SK-N-MC (cell line): ENCODE results near the gene IGLL5.

ENCODE experiments used
- DNase-seq: peaks from one replicate; pipeline ENCODE4 v3.0.0-alpha.2; 2011; ENCODE audit warnings: low read depth, low spot score
- H3K27ac ChIP-seq: fragments of 200-600 bp; sonication (generic); 2 replicates; pipeline ENCODE4 v1.5.1; 2016; ENCODE audit warnings: mixed run types
- H3K36me3 ChIP-seq: fragments of 200-600 bp; sonication (generic); 2 replicates; pipeline ENCODE4 v1.6.1; 2017; ENCODE audit warnings: antibody characterized with exemption, low read length, mixed read lengths; ENCODE audit not compliant: insufficient read depth
- H3K4me3 ChIP-seq: fragments of 200-600 bp; sonication (generic); 2 replicates; pipeline ENCODE4 v1.5.1; 2016
- H3K9ac ChIP-seq: fragments of 200-600 bp; sonication (generic); 2 replicates; pipeline ENCODE4 v1.8.0; 2017; ENCODE audit warnings: mixed run types, mixed read lengths; ENCODE audit not compliant: insufficient read length
- H3K9me3 ChIP-seq: fragments of 200-600 bp; sonication (generic); 2 replicates; pipeline ENCODE4 v1.6.1; 2017; ENCODE audit warnings: low read depth, mild to moderate bottlenecking, antibody characterized with exemption, low read length, moderate library complexity, mixed read lengths
- EZH2 ChIP-seq: fragments of 200-600 bp; sonication (generic); IDR thresholded peaks from one replicate; pipeline ENCODE4 v1.6.1; 2017; ENCODE audit warnings: antibody characterized with exemption
- FOXP2 ChIP-seq: optimal IDR thresholded peaks from 2 replicates; pipeline ENCODE3; 2011; ENCODE audit warnings: mild to moderate bottlenecking, moderate library complexity; ENCODE audit not compliant: insufficient read depth; ENCODE audit errors: extremely low read length, control extremely low read depth
- POLR2AphosphoS5 ChIP-seq: IDR thresholded peaks from 2 replicates; pipeline ENCODE4 v1.6.1; 2012; ENCODE audit warnings: mild to moderate bottlenecking, low read depth, low read length, borderline replicate concordance

Gene IGLL5

DNA sequence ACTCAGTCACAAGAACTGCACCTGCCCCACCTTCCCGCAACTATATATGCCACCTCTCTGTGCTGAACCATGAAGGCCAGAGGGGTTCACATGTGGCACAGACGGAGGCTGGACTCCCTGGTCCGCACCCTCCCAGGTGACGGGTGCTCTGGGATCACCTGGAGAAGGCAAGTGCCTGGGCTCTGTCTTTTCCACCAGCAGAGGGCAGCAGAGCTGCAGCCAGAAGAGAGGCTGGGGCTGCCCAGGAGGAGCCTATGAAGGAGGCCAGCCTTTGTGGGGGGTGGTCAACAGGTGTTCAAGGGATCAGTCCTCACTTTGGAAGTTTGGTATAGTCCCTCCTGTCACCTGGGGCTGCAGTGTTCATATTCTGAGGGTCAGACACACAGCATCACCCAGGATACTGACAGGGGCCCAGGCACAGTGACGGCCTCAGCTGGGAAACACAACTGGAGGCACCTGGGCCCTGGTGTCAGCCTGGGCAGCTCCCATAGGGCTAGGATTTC is 39.2 kb upstream of the IGLL5 start:
- H3K9me3 ChIP-seq, result no peaks in the 10 kb centered on the region
- no peak overlapping the region for H3K9ac ChIP-seq
- no peaks in the 10 kb centered on the region for H3K36me3 ChIP-seq
- no peak overlapping the region for H3K27ac ChIP-seq
- no peak overlapping the region for H3K4me3 ChIP-seq
- no peak for DNase-seq
- TF ChIP-seq POLR2AphosphoS5 (no peak), FOXP2 (no peak), EZH2 (no peak)

DNA sequence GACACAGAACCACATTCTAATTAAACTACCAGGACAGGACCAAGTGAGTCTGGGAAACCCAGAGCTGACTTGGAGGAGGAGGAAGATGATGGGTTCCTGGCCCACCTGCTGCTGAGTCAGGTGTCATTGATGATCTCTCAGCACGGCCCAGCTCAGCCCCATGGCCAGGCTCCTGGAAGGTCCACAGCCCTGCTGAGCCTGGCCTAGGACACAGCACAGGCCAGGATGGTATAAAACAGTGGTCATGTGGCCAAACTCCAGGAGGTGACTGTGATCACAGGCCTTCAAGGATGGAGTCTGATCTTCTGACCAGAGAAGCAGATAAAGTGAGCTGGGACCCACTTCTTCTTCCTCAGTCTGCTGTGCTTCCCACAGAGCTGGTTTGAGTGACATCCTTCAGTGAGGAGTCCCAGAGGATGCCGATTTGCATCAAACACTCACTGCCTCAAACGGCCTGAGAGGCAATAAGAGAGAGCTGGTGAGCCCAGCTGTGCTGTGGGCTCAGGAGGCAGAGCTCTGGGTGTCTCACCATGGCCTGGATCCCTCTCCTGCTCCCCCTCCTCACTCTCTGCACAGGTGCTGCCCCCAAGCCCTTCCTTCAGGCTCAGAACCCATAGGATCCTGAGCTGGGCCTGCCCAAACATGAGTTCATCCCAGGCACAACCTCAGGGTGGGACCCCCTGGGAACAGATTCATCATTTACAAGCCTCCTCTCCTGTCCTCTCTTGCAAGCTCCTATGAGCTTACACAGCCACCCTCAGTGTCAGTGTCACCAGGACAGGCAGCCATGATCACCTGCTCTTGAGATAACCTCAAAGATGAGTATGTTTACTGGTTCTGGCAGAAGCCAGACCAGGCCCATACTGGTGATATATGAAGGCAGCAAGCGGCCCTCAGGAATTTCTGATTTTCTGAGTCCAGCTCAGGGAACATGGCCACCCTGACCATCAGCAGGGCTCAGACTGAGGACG is 37.7 kb upstream of the IGLL5 start:
- Histone ChIP-seq H3K4me3 (no peak overlapping the region), H3K9ac (no peak overlapping the region), H3K9me3 (no peaks in the 10 kb centered on the region), H3K27ac (no peak overlapping the region), H3K36me3 (no peaks in the 10 kb centered on the region)
- DNase-seq, result no peak
- TF ChIP-seq POLR2AphosphoS5, result no peak
- TF ChIP-seq FOXP2, result no peak
- TF ChIP-seq EZH2, result no peak

DNA sequence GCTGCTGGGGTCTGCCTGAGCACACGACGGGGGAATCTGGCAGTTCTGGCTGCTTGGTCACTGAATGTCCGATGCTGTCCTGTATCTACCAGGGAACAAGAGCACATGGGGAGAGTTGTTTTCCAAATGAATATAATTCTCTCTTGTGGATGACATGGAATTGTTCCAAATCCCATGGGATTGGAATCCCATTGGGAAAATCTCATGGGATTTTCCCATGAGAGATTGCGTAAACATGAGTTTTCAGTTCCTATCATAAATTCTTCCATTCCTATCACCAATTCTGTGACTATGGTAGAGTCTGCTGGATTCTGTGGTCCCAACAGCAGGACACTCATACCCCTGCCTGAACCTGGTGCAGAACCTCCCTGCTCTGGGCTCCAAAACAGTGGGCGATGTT is 35.6 kb upstream of the IGLL5 start:
- H3K36me3 ChIP-seq, result no peaks in the 10 kb centered on the region

DNA sequence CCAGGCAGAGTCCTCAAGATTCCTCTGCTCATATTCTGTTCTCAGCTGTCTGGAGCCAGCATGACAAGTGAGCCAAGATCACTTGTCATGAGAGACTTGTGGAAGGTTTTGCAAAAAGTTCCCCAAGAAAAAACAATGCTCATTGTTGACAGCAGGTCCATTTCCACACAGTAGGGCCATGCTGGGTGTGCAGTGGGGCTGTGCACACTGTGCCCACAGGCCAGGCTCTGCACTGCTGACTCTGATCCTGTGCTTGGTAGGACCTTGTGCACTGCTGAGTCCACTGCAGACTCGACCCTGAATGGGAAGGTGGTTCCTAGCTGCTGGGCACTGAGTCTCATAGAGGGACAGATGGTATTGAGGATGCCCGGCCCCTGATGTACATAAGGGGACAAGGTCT is 33.9 kb upstream of the IGLL5 start:
- TF ChIP-seq POLR2AphosphoS5, result no peak
- no peak for TF ChIP-seq FOXP2
- no peak for TF ChIP-seq EZH2
- H3K27ac ChIP-seq, result no peak overlapping the region
- no peaks in the 10 kb centered on the region for H3K9me3 ChIP-seq
- no peak for DNase-seq
- no peak overlapping the region for H3K4me3 ChIP-seq
- no peak overlapping the region for H3K9ac ChIP-seq
- no peaks in the 10 kb centered on the region for H3K36me3 ChIP-seq

More for the DNA sequence above, 35.6 kb upstream of the IGLL5 start:
- Histone ChIP-seq H3K4me3 (no peak overlapping the region), H3K9me3 (no peaks in the 10 kb centered on the region), H3K27ac (no peak overlapping the region), H3K9ac (no peak overlapping the region)
- DNase-seq, result no peak
- no peak for TF ChIP-seq FOXP2
- no peak for TF ChIP-seq EZH2
- no peak for TF ChIP-seq POLR2AphosphoS5

DNA sequence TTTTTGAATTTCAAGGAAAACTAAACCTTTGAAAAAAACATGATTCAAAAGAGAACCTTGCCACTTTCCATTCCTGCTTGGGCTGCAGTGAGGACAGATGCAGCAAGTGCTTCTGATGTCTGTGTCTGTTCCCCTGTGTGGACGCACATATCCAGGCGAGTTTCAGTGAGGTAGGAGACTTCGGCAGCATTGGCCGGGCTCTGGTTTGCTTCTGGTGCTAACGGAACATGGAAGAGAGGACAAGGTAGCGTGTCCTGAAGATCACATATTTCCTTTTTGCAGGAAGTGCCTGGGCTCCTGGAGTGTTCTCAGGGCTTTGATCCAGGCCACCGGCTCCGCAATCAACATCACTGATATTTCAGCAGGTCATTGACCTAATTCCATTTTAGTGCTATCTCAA is 33.1 kb upstream of the IGLL5 start:
- no peak for DNase-seq
- Histone ChIP-seq H3K9me3 (no peaks in the 10 kb centered on the region), H3K9ac (no peak overlapping the region), H3K36me3 (no peaks in the 10 kb centered on the region), H3K27ac (no peak overlapping the region), H3K4me3 (no peak overlapping the region)
- no peak for TF ChIP-seq FOXP2
- TF ChIP-seq POLR2AphosphoS5, result no peak
- no peak for TF ChIP-seq EZH2

DNA sequence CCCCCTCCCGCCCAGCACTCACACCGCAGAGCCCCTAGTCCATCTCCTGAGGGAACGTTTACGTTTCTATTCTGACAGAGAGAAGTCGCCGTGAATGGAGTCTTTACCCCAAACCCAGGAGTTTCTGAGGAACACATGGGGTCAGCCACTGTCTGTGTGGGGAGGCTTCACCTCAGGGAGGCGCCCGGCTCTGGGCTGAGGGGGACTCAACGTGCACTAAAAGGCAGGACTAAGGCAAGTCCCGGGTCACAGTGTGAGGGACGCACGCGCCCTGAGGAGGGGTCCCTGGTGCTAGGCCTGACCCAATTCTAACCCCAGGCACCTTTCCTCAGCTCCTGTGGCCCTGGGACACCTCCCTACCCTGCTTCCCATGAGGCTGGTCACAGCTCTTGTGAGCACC is 32.5 kb upstream of the IGLL5 start:
- Histone ChIP-seq H3K9ac (no peak overlapping the region), H3K4me3 (no peak overlapping the region), H3K9me3 (no peaks in the 10 kb centered on the region), H3K27ac (no peak overlapping the region), H3K36me3 (no peaks in the 10 kb centered on the region)
- DNase-seq, result no peak
- TF ChIP-seq EZH2, result no peak

DNA sequence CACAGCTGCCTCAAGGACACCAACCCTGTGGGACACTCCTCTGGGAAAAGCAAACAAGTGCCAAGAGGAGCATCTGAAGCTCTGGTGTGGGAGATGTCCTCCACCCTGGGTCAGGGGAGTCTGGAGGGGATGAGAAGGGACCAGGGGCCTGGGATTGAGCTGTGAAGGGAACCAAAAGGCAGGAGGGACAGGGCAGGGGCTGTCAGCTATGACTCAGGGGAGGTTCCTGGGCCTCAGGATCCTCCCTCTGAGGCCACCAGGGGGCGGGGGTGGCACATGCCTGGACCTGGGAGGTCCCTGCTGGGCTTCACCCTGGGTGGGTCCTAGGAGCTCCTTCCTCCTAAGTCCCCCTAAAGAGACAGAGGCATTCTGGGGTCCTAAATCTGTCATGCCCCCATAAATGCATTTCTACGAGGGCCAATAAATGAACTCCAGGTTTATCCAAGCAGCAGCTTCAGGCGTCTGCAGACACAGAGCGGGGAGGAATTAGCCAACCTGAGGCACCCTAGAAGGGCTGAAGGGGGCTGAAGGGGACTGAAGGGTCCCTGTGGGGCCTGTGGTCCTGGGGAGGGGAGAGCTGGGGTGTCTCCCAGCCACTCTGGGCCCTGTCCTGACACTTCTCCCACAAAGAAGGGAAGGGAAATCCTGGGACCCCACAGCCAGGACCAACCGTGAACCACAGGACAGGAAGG is 31.9 kb upstream of the IGLL5 start:
- no peaks in the 10 kb centered on the region for H3K36me3 ChIP-seq
- no peak for DNase-seq
- H3K4me3 ChIP-seq, result no peak overlapping the region
- H3K27ac ChIP-seq, result no peak overlapping the region
- H3K9me3 ChIP-seq, result no peaks in the 10 kb centered on the region
- no peak overlapping the region for H3K9ac ChIP-seq
- TF ChIP-seq FOXP2 (no peak), EZH2 (no peak), POLR2AphosphoS5 (no peak)

DNA sequence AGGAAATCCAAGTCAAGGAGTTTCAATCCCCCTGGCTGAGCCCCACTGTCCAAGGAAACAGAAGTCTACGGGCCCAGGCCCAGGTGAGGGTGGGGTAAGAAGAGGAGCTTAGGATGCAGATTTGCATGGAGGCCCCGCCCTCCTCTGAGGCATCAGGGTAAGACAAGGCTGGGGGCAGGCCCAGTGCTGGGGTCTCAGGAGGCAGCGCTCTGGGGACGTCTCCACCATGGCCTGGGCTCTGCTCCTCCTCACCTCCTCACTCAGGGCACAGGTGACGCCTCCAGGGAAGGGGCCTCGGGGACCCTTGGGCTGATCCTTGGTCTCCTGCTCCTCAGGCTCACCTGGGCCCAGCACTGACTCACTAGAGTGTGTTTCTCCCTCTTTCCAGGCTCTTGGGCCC is 31.3 kb upstream of the IGLL5 start:
- H3K9me3 ChIP-seq, result no peaks in the 10 kb centered on the region
- no peak overlapping the region for H3K9ac ChIP-seq
- no peak for DNase-seq
- TF ChIP-seq POLR2AphosphoS5 (no peak), FOXP2 (no peak), EZH2 (no peak)
- H3K36me3 ChIP-seq, result no peaks in the 10 kb centered on the region
- H3K4me3 ChIP-seq, result no peak overlapping the region
- H3K27ac ChIP-seq, result no peak overlapping the region
